ENCODE data around the gene BHLHA15.

Gene BHLHA15

DNA sequence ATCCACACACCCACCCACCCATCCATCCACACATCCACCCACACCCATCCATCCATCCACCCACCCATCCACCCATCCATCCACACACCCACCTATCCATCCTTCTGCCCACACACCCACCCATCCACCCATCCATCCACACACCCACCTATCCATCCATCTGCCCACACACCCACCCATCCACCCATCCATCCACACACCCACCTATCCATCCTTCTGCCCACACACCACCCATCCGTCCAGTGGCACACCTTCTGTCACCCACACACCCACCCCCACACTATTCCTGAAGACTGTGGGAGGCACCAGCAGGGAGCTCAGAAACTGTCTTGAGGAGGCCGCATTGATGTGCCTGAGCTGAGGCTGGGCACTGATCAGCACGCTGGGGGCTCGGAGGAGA lies 31.7 kb downstream of the BHLHA15 start:
- TF ChIP-seq, protein P1, sequence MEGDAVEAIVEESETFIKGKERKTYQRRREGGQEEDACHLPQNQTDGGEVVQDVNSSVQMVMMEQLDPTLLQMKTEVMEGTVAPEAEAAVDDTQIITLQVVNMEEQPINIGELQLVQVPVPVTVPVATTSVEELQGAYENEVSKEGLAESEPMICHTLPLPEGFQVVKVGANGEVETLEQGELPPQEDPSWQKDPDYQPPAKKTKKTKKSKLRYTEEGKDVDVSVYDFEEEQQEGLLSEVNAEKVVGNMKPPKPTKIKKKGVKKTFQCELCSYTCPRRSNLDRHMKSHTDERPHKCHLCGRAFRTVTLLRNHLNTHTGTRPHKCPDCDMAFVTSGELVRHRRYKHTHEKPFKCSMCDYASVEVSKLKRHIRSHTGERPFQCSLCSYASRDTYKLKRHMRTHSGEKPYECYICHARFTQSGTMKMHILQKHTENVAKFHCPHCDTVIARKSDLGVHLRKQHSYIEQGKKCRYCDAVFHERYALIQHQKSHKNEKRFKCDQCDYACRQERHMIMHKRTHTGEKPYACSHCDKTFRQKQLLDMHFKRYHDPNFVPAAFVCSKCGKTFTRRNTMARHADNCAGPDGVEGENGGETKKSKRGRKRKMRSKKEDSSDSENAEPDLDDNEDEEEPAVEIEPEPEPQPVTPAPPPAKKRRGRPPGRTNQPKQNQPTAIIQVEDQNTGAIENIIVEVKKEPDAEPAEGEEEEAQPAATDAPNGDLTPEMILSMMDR (conservative IDR thresholded peaks at IDR 0.05; ENCODE audit: control insufficient read depth, insufficient read depth, low read depth, low read length), result no peak
- DNase-seq (ENCODE audit: low read depth), result no peak
- no peak overlapping the region for H3K4me3 ChIP-seq (ENCODE audit: control insufficient read depth, low read depth, low read length)

DNA sequence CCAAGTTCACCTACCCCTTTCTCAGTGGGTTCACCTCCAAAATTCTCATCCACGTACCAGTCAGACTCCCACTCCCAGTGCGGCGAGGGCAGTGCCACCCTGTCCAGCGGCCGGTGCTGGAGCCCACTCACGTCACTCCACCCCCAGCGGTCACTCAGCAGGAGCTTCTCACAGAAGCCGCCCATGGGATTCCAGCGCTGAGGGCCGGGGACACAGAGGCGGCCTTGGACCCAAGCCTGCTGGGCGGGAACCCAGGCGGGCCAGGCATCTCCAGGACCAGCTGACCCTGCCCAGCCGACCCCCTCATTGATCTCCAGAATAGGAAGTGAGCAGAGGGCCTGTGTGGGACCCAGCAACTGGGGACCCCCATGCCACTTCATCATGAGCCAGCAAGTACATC lies 33.6 kb downstream of the BHLHA15 start:
- no peak overlapping the region for H3K4me3 ChIP-seq (ENCODE audit: control insufficient read depth, low read depth, low read length)
- no peak for DNase-seq (ENCODE audit: low read depth)
- TF ChIP-seq, protein P1 (conservative IDR thresholded peaks at IDR 0.05; ENCODE audit: control insufficient read depth, insufficient read depth, low read depth, low read length), result no peak

DNA sequence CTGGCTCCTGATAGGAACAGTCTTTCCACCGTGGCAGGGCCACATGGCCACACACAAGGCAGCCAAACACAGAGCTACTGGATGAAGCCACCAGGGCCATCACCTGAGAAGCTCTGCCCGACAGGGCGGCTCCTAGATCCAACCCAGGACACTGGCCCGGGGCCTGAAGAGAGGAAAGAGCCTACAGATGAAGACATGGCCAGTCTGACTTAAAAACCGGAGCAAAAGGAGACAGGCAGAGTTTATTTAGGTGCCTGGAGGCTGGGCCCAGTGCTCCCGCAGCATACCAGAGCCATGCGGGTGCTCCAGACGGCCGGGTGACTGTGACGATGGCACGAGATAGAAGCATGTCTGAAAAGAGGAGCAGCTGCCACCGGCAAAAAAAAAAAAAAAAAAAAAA lies 36.9 kb downstream of the BHLHA15 start:
- TF ChIP-seq, protein P1 (conservative IDR thresholded peaks at IDR 0.05; ENCODE audit: control insufficient read depth, insufficient read depth, low read depth, low read length), result no peak
- DNase-seq (ENCODE audit: low read depth), result no peak
- no peak overlapping the region for H3K4me3 ChIP-seq (ENCODE audit: control insufficient read depth, low read depth, low read length)

DNA sequence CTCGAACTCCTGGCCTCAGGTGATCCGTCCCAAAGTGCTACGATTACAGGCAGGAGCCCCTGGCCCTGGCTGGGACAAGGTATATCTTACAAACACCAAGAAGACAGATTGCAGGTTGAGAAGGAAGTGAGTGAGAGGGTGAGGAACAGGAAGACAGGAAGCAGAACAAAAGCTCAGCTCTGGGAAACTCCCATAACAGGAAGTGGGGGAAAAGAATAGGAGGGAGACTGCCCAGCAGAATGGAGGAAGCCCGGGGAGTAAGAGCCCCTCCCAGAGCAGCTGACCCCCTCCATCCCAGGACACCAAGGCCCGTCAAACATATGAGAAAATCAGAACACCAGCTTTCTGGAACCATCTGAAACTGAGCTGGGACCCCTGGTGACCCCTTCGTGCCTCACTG lies 37.9 kb downstream of the BHLHA15 start:
- H3K4me3 ChIP-seq (ENCODE audit: control insufficient read depth, low read depth, low read length), result no peak overlapping the region
- TF ChIP-seq, protein P1 (conservative IDR thresholded peaks at IDR 0.05; ENCODE audit: control insufficient read depth, insufficient read depth, low read depth, low read length), result no peak
- no peak for DNase-seq (ENCODE audit: low read depth)

DNA sequence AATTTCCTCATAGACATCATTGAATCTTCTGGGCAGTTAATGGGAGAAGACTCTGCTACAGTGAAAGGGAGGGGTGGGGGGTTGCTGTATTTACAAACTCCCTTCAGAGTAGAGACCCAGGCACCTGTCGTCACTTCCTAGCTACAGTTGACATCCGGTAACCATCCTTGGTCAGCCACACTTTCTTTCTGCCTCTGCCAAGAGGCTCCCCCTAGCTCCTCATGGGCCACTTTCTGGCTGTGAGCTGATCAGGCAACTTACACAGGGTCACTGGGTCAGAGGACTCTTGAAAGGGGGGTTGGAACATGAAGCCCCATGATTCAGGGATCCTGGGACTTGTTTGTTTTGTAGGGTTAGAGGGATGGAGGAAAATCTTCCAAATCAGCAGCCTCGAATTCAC lies 39.5 kb downstream of the BHLHA15 start:
- no peak overlapping the region for H3K4me3 ChIP-seq (ENCODE audit: control insufficient read depth, low read depth, low read length)
- TF ChIP-seq, protein P1 (conservative IDR thresholded peaks at IDR 0.05; ENCODE audit: control insufficient read depth, insufficient read depth, low read depth, low read length), result no peak

DNA sequence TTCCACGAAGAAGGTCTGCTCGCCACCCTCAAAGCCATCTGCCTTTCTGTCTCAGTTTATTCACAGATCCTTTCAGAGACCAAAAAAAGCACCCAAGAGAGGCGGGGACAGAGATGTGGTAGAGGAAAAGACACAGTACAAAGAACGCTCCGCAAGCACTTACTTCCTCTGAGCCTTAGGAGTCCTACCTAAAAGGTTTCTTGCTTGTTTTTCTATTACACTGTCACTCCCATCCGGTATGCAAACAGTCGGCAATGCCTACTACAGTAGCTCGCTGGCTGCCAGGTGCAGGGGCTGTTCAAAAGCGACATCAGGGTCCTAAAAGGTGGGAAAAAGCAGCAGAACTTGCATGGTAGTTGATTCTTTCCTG lies 40.0 kb downstream of the BHLHA15 start:
- peak overlapping the region; percentile 84 for H3K4me3 ChIP-seq (ENCODE audit: control insufficient read depth, low read depth, low read length)
- TF ChIP-seq, protein P1 (conservative IDR thresholded peaks at IDR 0.05; ENCODE audit: control insufficient read depth, insufficient read depth, low read depth, low read length), result no peak
- DNase-seq (ENCODE audit: low read depth), result no peak

More for the DNA sequence above, 39.5 kb downstream of the BHLHA15 start:
- no peak for DNase-seq (ENCODE audit: low read depth)

Data from fibroblast of mammary gland (primary cell).